ENCODE results near the gene TMUB2. TPM values are rescaled to one million over a fixed set of nuclear protein-coding genes. Genes with fewer than 3 reads are reported as not detected.

The TMUB2 gene
- total RNA-seq, 1 donor from 2014 or later = 24.0 TPM

Small RNA genes lying within 50 kb of the gene (small RNA-seq; reads per million reads assigned to genes)
- not detected for gene MIR6782

Other genes starting within 250 kb of the TMUB2 start
- gene PPY, start 244.5 kb upstream of the TMUB2 start, total RNA-seq = not detected
- not detected for gene PYY, start 233.0 kb upstream of the TMUB2 start, total RNA-seq
- under 0.01 TPM for gene NAGS, start 182.3 kb upstream of the TMUB2 start, total RNA-seq
- 67.3 TPM for gene TMEM101, start 172.0 kb upstream of the TMUB2 start, total RNA-seq
- 13.6 TPM for gene LSM12, start 120.3 kb upstream of the TMUB2 start, total RNA-seq
- 13.0 TPM for gene G6PC3, start 116.2 kb upstream of the TMUB2 start, total RNA-seq
- 44.4 TPM for gene HDAC5, start 63.3 kb upstream of the TMUB2 start, total RNA-seq
- gene HROB, start 45.0 kb upstream of the TMUB2 start, total RNA-seq = 1.0 TPM
- gene ASB16, start 16.3 kb upstream of the TMUB2 start, total RNA-seq = 4.7 TPM
- 21.4 TPM for gene ATXN7L3, start 12.9 kb downstream of the TMUB2 start, total RNA-seq
- 51.7 TPM for gene UBTF, start 32.7 kb downstream of the TMUB2 start, total RNA-seq
- 47.0 TPM for gene SLC4A1, start 81.2 kb downstream of the TMUB2 start, total RNA-seq
- gene RUNDC3A, start 121.6 kb downstream of the TMUB2 start, total RNA-seq = 6.8 TPM
- gene SLC25A39, start 137.9 kb downstream of the TMUB2 start, total RNA-seq = 65.2 TPM
- gene GRN, start 158.3 kb downstream of the TMUB2 start, total RNA-seq = 270 TPM
- 38.6 TPM for gene FAM171A2, start 176.9 kb downstream of the TMUB2 start, total RNA-seq
- gene ITGA2B, start 202.7 kb downstream of the TMUB2 start, total RNA-seq = 2.6 TPM